Effector CD8-positive, alpha-beta T cell (primary cell): ENCODE data around the gene CFAP410.

Source experiments
- DNase-seq: peaks from one replicate; lab custom pipeline; 2025; lab: John Stamatoyannopoulos, UW

CFAP410 gene

DNA sequence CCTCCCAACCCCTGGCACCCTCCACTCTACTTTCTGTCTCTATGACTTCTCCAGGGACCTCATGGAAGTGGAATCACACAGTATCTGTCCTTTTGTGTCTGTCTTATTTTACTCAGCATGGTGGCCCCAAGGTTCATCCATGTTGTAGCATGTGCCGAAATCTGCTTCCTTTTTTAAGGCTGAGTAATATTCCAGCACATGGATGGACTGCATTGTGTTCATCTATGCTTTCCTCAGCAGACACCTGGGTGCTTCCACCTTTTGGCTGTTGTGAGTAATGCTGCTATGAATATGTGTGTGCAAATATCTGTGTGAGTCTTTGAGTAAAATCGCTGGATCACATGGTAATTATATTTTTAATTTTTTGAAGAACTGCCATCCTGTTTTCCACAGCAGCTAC lies 40.9 kb downstream of the CFAP410 start:
- DNase-seq: no peak

DNA sequence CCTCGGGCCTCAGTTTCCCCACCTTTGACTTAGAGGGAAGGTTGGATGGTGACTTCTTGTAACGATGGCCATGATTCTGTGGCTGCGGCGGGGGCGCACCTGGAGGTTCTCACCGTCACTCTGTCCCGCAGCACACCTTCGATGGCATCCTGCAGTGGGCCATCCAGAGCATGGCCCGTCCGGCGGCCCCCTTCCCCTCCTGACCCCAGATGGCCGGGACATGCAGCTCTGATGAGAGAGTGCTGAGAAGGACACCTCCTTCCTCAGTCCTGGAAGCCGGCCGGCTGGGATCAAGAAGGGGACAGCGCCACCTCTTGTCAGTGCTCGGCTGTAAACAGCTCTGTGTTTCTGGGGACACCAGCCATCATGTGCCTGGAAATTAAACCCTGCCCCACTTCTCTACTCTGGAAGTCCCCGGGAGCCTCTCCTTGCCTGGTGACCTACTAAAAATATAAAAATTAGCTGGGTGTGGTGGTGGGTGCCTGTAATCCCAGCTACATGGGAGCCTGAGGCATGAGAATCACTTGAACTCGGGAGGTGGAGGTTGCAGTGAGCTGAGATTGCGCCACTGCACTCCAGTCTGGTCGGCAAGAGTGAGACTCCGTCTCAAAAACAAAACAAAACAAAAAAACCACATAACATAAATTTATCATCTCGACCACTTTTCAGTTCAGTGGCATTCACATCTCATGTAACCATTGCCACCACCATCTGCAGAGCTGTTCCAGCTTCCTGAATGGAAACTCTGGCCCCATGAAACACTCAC lies 41.5 kb downstream of the CFAP410 start:
- peak; percentile 47 for DNase-seq

DNA sequence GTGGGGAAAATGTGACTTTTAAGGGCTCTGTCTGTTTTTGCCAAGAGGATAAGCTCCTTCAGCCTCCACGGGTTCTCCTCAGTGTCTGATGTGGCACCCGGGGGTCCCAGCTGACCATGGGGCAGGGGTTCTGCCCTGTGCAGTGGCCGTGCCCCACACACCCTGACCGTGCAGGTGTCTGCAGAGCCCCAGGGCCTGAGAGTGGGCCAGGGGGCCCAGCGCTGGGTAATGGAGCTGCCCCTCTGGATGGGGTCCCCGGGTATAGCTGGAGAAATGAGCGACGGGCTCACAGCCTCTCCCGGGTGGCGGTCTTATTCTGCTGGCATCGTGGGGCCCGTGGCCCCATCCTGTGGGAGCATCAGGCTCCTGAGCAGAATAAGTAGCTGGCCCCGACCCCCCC lies 42.3 kb downstream of the CFAP410 start:
- no peak for DNase-seq

DNA sequence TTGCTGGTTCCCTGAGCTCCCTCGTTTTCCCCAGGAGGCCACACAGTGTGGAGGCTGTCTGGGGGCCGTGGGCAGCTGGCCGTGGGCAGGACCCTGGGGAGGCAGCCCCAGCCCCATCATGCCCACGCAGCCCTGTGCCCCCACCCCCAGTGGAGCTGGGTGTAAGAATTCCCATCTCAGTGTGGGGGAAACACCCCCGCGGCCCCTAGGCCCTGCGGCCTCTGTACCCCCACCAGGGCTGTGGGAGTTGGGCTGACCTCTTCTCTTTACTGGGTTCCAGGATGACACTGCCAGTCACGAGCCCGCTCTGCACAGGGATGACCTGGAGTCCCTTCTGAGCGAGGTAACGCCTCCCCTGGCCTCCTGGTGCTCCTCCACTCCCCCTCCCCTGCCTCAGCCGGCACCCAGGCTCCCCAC lies 43.1 kb downstream of the CFAP410 start:
- no peak for DNase-seq

DNA sequence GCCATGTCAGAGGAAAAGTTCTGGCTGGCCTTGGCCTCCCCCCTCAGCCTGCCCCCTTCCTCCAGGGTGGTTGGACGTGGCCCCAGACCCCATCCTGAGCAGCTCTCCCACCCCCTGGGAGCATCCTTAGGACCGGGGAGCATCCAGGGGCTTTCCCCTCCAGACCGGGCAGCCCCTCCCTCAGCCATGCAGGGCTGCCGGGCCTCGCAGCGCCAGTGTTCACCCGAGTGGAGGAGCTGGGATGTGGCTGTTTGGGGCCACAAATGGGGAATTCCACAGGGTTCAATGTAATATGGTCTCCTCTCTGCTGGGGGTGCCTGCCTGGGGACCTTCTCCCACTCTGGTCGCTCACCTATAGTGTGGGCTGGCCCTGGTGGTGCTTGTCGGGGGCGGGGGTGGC lies 43.5 kb downstream of the CFAP410 start:
- no peak for DNase-seq

DNA sequence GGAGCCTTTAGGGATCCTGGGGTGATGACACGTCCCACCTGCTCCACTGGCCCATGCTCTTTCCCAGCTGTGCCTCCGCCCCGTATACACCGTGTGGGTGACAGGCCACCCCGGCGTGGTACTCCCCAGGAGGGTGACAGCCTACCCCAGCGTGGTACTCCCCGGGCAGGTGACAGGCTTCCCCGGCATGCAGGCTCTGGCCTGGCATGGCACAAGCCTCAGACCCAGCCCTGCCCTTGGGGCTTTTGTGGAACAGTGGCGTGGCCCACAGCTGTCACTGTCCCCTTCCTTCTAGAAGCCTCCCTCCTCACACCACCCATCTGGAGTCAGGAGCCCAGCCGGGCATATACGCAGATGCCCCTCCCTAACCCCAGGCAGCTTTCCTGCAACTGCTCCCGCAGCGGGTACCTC lies 44.0 kb downstream of the CFAP410 start:
- no peak for DNase-seq

DNA sequence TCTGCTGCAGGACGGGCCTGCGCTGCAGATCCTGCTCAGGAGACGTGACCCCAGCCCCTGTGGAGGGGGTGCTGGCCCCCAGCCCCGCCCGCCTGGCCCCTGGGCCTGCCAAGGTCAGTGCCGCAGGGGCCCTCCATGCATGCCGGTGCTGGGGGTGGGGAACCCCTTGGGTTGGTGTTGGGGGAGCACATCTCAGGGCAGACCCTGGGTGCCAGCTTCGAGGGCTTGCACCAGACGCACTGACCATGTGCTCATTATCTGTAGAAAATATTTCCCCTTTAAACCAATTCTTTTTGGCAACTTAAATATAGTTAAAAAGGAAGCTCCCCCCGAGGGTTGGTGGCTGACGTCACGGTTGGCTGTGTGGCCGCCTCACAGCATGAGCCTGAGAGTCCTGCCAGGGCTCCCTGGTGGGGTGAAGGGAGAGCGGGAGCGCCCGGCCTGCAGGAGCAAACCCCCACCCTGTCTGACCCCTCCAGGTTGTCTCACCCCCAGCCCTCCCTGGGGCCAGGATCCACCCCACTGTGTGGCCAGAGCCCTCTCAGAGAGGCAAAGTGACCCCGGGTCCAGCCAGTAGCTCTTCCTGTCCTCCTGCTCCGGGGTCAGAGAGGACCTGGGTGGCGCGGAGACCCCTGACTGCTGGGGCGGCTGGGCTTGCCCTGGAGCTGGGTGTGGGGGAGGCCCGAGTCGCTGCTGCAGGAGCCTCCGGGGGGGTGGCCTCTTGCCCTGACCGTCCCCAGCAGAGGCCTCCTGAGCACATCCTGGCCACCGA lies 44.6 kb downstream of the CFAP410 start:
- no peak for DNase-seq

DNA sequence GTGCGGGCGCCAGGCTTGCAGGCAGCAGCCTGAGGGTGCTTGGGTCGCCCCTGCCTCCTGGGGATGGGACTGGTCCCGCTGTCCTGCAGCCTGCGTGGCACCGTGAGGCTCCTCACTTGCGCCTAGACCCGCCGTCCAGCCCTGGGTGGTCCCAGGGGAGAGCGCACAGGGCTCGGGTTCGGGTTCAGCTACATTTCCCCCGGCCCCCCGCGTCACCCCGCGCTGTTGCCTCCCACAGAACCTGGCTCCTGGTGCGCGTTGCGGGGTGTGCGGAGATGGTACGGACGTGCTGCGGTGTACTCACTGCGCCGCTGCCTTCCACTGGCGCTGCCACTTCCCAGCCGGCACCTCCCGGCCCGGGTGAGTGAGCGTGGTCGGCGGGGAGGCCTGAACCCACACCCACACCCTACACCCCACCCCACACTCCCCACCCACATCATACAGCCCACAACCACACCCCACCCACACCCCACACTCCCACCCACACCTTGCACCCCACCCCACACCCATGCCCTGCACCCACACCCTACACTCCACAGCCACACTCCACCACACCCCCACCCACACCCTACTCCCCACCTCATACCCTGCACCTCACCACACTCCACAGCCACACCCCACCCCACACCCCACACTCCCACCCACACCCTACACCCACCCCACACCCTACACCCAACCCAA lies 45.5 kb downstream of the CFAP410 start:
- DNase-seq: no peak

DNA sequence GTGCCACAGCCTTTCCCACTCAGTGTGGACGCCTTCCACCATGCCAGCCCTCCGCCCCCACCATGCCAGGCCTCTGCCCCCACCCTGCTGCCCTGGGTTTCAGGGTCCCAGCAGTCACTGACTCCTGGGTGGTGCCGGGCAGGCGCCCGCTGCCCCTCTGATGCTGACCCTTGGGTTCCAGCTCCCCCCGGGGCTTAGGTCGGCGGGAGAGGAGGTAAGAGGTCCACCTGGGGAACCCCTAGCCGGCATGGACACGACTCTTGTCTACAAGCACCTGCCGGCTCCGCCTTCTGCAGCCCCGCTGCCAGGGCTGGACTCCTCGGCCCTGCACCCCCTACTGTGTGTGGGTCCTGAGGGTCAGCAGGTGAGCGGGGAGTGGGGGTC lies 46.4 kb downstream of the CFAP410 start:
- DNase-seq: no peak

DNA sequence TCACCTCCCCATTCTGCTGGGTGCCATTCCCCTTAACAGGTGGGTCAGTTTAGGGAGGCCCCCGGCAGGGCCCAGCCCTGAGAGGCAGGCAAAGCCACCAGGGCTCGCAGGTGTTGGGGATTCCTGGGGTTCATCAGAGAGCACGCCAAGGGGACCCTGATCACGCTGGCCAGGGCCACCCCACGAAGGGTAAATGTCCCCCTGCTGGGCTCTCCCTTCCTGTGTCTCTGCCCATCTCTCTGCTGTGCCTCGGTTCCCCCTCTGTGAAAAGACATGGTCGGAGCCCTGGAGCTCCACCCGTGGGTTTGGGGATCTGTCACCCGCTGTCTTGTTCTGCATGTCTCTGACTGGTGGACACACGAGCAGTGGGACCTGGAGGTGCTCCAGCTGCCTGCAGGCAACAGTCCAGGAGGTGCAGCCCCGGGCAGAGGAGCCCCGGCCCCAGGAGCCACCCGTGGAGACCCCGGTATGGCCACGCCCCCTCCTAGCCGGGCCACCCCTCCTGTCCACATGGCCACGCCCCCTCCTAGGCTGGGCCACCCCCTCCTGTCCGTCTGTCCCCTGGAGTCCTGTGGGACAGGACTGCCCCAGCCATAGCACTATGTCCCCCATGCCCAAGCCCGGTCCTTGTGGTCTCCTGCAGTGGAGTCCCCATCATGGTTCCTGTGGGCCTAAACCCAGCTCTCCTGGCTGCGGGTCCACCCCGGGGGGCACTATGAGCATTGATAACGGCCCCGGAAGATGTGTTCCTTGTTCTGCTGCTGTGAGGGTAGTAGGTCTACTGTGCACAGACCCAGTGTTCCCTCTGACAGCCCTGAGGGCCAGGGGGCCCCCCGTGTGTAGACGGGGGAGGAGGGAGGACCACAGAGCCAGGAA lies 47.0 kb downstream of the CFAP410 start:
- DNase-seq: no peak

DNA sequence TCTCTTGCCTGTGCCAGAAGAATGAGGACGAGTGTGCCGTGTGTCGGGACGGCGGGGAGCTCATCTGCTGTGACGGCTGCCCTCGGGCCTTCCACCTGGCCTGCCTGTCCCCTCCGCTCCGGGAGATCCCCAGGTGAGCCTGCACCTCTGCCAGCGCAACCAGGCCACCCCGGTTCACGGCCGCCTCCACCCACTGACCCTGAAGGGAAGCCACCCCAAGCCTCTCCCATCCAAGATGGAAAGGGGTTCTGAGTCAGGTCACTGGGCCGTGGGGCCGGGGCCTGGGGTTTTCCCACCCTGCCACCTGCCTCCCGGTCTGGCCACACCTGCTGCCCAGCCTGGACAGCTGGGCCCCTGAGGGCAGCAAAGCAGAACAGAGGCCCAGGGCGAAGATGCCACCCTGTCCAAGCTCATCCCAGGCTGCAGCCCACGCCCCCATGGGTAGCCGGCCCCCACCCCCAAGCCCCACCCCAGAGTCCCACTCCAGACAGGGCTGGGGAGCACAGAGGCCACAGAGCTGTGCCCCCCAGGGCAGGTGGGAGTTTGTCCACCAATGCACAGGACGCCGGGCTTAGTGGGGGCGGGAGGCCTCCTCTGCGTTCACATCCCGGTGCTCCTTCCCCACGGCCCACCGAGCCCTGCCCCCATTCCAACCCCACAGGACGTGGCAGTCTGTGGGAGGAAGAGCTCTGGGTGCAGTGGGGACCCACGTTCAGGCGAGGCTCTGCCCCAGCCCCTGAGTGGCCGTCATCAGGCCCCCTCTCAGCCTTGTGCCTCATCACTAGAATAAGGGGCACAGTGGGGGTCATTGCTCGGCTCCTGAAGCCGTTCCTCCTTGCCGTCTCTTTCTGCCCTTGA lies 47.9 kb downstream of the CFAP410 start:
- no peak for DNase-seq

DNA sequence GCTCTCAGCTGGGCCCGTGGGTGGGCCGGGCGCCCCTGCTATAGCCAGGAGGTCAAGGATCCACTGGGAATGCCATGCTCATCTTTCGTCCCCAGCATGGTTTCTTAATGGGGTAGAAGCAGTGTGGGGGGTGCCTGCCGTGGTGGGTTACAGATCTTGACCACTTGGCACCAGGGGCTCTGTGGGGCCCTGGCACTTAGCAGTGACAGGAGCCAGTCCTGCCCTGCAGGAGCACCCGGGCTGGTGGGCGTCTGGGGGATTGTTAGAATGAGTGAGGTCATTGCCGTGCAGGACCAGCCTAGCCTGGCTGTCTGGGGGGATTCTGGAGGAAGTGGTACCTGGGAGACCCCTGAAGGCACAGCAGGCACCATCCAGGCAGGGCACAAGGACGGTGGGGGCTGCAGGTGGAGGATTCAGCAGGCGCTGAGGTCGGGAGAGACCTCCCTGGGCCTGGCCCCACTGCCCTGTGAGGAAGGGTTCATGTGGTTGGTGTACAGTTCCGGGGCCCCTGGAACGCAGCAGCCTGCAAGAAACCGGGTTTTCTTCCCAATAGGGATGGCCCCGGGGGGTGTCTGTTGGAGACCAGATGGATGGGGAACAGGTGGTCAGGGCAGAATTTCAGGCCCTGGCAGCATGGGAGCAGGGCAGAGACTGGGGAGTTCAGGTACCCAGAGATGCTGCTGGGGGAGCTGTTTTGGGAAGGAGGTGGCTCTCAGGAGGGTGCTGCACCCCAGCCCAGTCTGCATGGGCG lies 48.7 kb downstream of the CFAP410 start:
- DNase-seq: no peak

DNA sequence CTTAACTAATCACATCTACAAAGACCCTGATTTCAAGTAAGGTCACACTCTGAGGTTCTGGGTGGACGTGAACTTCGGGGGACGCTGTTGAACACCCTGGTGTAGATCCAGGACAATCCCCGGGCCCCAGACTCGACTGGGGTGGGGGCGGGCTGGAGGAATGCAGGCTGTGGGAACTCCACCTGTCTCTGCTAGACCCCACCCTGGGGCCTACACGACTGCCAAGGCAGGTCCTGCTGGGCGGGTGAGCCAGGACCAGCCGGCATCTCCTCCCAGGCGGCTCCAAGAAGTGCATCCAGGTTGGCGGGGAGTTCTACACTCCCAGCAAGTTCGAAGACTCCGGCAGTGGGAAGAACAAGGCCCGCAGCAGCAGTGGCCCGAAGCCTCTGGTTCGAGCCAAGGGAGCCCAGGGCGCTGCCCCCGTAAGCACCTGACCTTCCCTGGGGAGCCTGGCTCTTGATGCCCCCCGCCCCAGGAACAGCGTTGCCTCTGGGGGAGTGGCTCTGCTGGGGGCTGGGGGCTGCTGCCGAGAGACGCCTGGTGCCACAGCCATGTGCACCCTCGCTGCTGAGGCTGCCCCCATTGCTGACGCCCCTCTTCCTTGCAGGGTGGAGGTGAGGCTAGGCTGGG lies 49.7 kb downstream of the CFAP410 start:
- DNase-seq: no peak

DNA sequence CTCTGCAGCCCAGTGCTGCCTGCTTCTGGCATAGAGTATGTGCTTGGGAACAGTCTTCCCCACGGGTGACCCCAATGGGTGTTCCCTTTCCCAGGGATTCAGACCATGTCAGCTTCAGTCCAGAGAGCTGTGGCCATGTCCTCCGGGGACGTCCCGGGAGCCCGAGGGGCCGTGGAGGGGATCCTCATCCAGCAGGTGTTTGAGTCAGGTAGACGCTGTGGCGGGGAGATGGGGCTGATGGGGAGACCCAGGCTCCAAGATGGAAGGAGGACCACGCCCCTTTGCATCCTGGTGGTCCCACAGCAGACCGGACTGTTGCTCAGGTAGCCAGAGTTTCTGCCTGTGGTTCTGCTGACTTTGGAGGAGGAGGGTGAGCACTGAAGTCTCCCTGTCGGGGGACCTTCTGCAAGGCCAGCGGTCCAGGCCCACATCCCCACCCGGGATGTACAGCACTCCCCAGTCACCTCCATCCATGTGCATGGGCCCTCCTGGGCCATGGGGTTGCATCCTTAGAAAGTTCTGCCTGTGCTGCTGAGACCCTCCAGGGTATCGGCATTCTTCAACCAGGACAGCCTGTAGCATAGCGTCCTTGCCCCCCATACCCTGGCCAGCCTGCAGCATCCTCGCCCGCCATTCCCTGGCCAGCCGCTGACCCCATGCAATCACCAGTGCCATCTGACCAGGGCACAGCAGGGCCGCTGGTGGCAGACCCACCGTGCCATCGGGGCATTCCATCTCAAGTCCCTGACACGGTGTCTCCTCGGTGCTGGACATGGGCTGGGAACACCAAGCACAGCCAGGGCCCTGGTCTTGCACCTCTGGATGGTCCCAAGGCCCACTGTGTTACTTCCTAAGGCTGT lies 50.7 kb downstream of the CFAP410 start:
- no peak for DNase-seq

DNA sequence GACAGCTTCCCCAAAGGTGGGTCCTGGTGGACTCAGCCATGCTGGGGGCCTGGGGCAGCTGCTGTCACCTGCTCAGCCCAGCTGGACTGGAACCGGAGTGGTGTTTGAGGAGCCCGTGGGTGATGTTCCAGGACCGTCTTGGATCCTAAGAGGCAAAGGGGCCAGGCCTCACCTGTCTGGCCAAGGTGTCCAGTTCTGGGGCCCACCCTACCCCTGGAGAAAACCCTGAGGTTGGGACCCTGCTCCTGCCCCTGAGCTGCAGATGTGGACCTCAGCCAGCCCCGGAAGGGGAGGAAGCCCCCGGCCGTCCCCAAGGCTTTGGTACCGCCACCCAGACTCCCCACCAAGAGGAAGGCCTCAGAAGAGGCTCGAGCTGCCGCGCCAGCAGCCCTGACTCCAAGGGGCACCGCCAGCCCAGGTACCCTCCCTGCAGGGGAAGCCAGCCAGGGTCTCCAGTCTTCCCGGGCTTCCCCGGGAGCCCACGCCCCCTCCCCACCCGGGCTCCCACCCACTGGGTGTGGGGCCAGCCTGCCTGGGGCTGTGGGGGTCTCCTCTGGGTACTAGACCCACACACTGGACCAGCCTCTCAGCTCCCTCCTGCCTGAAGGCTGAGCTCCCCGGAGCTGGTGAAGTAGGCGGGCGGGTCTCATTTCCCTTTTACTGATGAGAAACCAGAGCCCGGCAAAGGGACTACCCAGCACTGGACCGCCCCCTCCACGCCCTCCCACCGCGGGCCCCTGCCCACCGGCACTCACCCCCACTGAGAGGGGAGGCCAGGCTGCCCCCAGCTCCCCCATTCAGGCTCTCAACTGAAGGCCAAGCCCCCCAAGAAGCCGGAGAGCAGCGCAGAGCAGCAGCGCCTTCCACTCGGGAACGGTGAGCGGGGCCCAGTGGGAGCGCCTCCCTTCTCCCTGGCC lies 52.2 kb downstream of the CFAP410 start:
- no peak for DNase-seq

DNA sequence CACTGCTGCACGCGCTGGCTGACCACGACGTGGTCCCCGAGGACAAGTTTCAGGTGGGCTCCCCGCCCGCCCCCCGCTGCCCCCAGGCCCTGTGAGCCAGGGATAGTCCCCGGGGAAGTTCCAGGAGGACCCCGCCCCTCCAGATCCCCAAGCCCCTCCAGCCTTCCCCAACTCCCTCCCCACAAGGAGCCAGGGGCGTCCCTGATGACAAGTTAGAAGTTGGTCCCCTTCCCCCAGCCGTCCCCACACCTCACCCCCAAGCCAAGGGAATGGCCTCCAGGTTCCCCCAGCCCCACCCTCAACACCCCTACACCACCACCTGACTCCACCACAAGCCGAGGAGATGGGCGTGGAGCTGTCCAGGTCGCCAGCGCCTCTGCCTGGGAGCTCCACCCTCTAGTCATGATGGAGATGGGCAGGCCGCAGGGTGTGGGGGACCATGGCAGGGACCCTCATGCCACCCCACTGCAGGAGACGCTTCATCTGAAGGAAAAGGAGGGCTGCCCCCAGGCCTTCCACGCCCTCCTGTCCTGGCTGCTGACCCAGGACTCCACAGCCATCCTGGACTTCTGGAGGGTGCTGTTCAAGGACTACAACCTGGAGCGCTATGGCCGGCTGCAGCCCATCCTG lies 53.0 kb downstream of the CFAP410 start:
- DNase-seq: no peak
